ENCODE measurements around the gene MAP6D1.

Gene MAP6D1

GRCh38 chr3:183801601-183802000, 23.8 kb downstream of the MAP6D1 start:
- no peak for FAIRE-seq
- DNase-seq (ENCODE audit: insufficient read length, low spot score) = no peak
- no peak for TF ChIP-seq CTCF (IDR thresholded peaks at IDR 0.05; ENCODE audit: insufficient read depth, missing control alignments)

GRCh38 chr3:183800243-183800863, 25.0 kb downstream of the MAP6D1 start:
- DNase-seq (ENCODE audit: insufficient read length, low spot score) = no peak
- no peak for FAIRE-seq
- TF ChIP-seq CTCF (IDR thresholded peaks at IDR 0.05; ENCODE audit: insufficient read depth, missing control alignments) = no peak

GRCh38 chr3:183799461-183799860, 25.9 kb downstream of the MAP6D1 start:
- no peak for TF ChIP-seq CTCF (IDR thresholded peaks at IDR 0.05; ENCODE audit: insufficient read depth, missing control alignments)
- FAIRE-seq = no peak
- DNase-seq (ENCODE audit: insufficient read length, low spot score) = no peak

- no peak for TF ChIP-seq CTCF (IDR thresholded peaks at IDR 0.05; ENCODE audit: insufficient read depth, missing control alignments)
- FAIRE-seq = no peak
These were observed 27.4 kb downstream of the MAP6D1 start for GRCh38 chr3:183797996-183798395.

GRCh38 chr3:183796372-183796771, 29.0 kb downstream of the MAP6D1 start:
- FAIRE-seq (no peak), DNase-seq (ENCODE audit: insufficient read length, low spot score) (no peak)
- TF ChIP-seq CTCF (IDR thresholded peaks at IDR 0.05; ENCODE audit: insufficient read depth, missing control alignments) = no peak

More at GRCh38 chr3:183797996-183798395, 27.4 kb downstream of the MAP6D1 start:
- no peak for DNase-seq (ENCODE audit: insufficient read length, low spot score)

- no peak for DNase-seq (ENCODE audit: insufficient read length, low spot score)
- FAIRE-seq = no peak
These were observed 30.9 kb downstream of the MAP6D1 start for GRCh38 chr3:183794452-183794851.

More at GRCh38 chr3:183794452-183794851, 30.9 kb downstream of the MAP6D1 start:
- no peak for TF ChIP-seq CTCF (IDR thresholded peaks at IDR 0.05; ENCODE audit: insufficient read depth, missing control alignments)
